ENCODE results near the gene ARID1B. TPM values are rescaled to one million over a fixed set of nuclear protein-coding genes. Genes with fewer than 3 reads are reported as not detected.
A peak's percentile ranks its signal among the peaks of the same experiment; 100 is the strongest.

The ARID1B gene
- total RNA-seq, 1 donor from 2014 or later = 75.4 TPM

DNA sequence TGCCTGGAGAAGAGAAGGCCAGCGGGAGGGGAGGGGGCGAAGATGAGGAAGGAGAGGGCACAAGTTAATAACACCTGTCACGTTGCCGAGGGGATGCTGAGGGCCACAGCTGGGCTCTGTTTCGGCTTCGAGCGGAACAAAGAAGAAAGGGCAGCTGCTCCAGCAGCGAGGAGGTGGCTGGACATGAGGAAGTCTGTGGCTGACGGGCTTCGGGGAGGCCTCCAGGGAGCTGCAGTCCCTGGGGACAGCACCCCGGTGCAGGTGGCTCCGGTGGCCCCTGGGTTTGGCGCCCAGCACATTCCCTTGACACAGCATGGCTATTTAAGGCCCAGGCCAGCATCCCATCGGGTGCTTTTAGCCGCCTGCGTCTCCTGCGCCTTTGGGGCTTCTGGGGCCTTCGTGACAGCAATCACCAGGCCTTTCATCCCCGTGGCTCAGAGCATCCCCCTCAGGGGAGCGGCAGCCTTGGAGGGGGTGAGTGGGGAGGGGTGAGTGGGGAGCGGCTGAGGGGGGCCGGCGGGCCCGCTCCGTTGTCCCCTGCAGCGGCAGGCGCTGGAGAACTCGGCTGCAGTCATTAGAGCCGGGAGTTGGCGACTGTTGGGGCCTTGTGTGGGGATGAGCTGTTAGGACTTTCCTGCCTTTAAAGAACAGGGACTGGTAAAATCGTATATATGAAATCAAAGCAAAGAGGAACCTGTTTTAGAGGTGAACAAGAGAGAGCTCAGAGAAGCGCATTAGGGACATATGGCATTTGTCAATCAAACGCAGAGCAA, 447.2 kb downstream of the ARID1B start:
- H3K4me2 ChIP-seq (ENCODE audit: low read length) = no peak overlapping the region
- H3K79me2 ChIP-seq (ENCODE audit: insufficient read depth, low read length) = no peaks in the 10 kb centered on the region
- no peak overlapping the region for H3K4me3 ChIP-seq (ENCODE audit: insufficient read depth, low read depth, low read length)
- H3K4me1 ChIP-seq (ENCODE audit: insufficient read depth, low read length) = peaks cover 22% of the 10 kb centered on the region
- H3K27ac ChIP-seq (ENCODE audit: low read depth, low read length) = no peak overlapping the region
- Mint-ChIP-seq H3K9me3 (ENCODE audit: unreplicated experiment) (peaks cover 3% of the 10 kb centered on the region), H3K36me3 (ENCODE audit: low read depth, unreplicated experiment) (peaks cover 13% of the 10 kb centered on the region), H3K4me1 (ENCODE audit: low read depth, unreplicated experiment) (peaks cover 22% of the 10 kb centered on the region), H3K27me3 (ENCODE audit: low read depth, unreplicated experiment) (peaks cover under 1% of the 10 kb centered on the region), H3K27ac (ENCODE audit: unreplicated experiment) (no peak overlapping the region), H3K4me3 (ENCODE audit: unreplicated experiment) (no peak overlapping the region)
- TF ChIP-seq, protein P1, sequence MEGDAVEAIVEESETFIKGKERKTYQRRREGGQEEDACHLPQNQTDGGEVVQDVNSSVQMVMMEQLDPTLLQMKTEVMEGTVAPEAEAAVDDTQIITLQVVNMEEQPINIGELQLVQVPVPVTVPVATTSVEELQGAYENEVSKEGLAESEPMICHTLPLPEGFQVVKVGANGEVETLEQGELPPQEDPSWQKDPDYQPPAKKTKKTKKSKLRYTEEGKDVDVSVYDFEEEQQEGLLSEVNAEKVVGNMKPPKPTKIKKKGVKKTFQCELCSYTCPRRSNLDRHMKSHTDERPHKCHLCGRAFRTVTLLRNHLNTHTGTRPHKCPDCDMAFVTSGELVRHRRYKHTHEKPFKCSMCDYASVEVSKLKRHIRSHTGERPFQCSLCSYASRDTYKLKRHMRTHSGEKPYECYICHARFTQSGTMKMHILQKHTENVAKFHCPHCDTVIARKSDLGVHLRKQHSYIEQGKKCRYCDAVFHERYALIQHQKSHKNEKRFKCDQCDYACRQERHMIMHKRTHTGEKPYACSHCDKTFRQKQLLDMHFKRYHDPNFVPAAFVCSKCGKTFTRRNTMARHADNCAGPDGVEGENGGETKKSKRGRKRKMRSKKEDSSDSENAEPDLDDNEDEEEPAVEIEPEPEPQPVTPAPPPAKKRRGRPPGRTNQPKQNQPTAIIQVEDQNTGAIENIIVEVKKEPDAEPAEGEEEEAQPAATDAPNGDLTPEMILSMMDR (IDR thresholded peaks at IDR 0.05; ENCODE audit: insufficient read depth, low read depth, low read length) = no peak
- no peak for TF ChIP-seq EZH2 (IDR thresholded peaks at IDR 0.05; ENCODE audit: insufficient read depth, low read length)
- no peak overlapping the region for H3K9ac ChIP-seq (ENCODE audit: low read length)
- H2AFZ ChIP-seq (ENCODE audit: low read depth, low read length) = no peak overlapping the region
- H3K36me3 ChIP-seq (ENCODE audit: insufficient read depth, low read length) = no peaks in the 10 kb centered on the region
- DNase-seq (ENCODE audit: low read depth) (no peak), FAIRE-seq (no peak)
- H3K9me3 ChIP-seq (ENCODE audit: insufficient read depth, low read depth, low read length) = no peaks in the 10 kb centered on the region
- no peaks in the 10 kb centered on the region for H4K20me1 ChIP-seq (ENCODE audit: insufficient read depth, low read length)
- H3K27me3 ChIP-seq (ENCODE audit: insufficient read depth, low read length) = no peaks in the 10 kb centered on the region

DNA sequence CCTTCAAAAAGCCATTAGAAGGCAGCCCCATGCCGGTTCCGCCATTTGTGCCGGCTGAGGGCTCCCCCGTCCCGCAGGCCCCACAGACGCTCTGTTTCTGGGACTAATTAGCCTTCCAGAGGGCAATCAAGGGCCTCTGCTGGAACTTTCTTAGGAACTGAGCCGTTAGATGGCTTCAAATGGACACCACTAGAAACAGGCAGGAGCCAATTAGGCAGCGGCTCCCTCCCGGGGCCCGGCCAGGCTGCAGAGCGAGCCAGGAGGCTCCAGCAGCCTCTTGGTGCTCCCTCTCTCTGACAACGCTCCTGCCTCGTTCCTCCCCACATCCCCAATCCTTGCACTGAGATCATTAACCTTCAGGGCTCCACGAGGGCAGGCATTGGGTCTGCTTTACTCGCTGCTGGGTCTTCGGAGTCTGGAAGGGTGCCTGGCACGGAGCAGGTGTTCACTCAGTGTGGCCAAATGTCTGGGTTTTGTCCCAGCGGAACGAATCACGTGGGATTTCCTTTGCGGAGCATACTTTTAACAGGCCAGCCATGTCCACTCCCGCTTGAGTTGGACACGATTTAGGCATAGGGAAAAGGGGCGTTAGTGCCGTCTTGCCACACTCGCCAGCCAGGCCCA, 447.9 kb downstream of the ARID1B start:
- Histone ChIP-seq H3K4me2 (ENCODE audit: low read length) (no peak overlapping the region), H3K9me3 (ENCODE audit: insufficient read depth, low read depth, low read length) (no peaks in the 10 kb centered on the region), H3K27ac (ENCODE audit: low read depth, low read length) (no peak overlapping the region), H3K4me3 (ENCODE audit: insufficient read depth, low read depth, low read length) (no peak overlapping the region), H3K79me2 (ENCODE audit: insufficient read depth, low read length) (no peaks in the 10 kb centered on the region), H3K27me3 (ENCODE audit: insufficient read depth, low read length) (no peaks in the 10 kb centered on the region), H3K36me3 (ENCODE audit: insufficient read depth, low read length) (no peaks in the 10 kb centered on the region), H3K4me1 (ENCODE audit: insufficient read depth, low read length) (peaks cover 15% of the 10 kb centered on the region), H4K20me1 (ENCODE audit: insufficient read depth, low read length) (no peaks in the 10 kb centered on the region), H2AFZ (ENCODE audit: low read depth, low read length) (no peak overlapping the region), H3K9ac (ENCODE audit: low read length) (no peak overlapping the region)
- H3K9me3 Mint-ChIP-seq (ENCODE audit: unreplicated experiment) = peaks cover 3% of the 10 kb centered on the region
- peaks cover 15% of the 10 kb centered on the region for H3K36me3 Mint-ChIP-seq (ENCODE audit: low read depth, unreplicated experiment)
- H3K4me1 Mint-ChIP-seq (ENCODE audit: low read depth, unreplicated experiment) = peaks cover 15% of the 10 kb centered on the region
- FAIRE-seq = no peak
- peaks cover 4% of the 10 kb centered on the region for H3K27me3 Mint-ChIP-seq (ENCODE audit: low read depth, unreplicated experiment)
- no peak overlapping the region for H3K4me3 Mint-ChIP-seq (ENCODE audit: unreplicated experiment)
- TF ChIP-seq, protein P1 (IDR thresholded peaks at IDR 0.05; ENCODE audit: insufficient read depth, low read depth, low read length) = no peak
- no peak for TF ChIP-seq EZH2 (IDR thresholded peaks at IDR 0.05; ENCODE audit: insufficient read depth, low read length)
- H3K27ac Mint-ChIP-seq (ENCODE audit: unreplicated experiment) = no peak overlapping the region
- DNase-seq (ENCODE audit: low read depth) = no peak

DNA sequence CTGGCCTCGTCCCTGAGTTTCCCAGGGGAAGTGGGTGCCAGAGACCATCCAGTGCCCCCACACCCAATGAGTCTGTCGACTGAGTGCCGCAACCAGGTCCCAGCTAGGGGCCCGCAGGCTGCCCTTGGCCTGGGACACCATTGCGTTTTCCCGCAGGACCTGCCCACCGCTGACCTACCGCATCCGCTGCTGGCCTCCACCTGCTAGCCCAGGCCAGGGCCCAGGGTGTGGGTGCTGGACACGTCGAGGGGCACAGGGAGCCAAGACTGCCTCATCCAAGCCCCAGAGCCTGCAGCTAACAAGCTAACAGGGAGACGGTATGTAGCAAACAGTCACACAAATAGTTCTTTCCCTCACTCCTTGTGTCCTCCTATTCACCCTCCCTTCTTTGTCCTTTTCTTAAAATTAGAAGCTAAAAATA, 448.4 kb downstream of the ARID1B start:
- no peak overlapping the region for H3K27ac Mint-ChIP-seq (ENCODE audit: unreplicated experiment)
- no peak for TF ChIP-seq EZH2 (IDR thresholded peaks at IDR 0.05; ENCODE audit: insufficient read depth, low read length)
- TF ChIP-seq, protein P1 (IDR thresholded peaks at IDR 0.05; ENCODE audit: insufficient read depth, low read depth, low read length) = no peak
- no peaks in the 10 kb centered on the region for H3K27me3 ChIP-seq (ENCODE audit: insufficient read depth, low read length)
- peaks cover 12% of the 10 kb centered on the region for H3K4me1 Mint-ChIP-seq (ENCODE audit: low read depth, unreplicated experiment)
- H3K36me3 Mint-ChIP-seq (ENCODE audit: low read depth, unreplicated experiment) = peaks cover 15% of the 10 kb centered on the region
- H3K36me3 ChIP-seq (ENCODE audit: insufficient read depth, low read length) = no peaks in the 10 kb centered on the region
- FAIRE-seq = no peak
- no peaks in the 10 kb centered on the region for H4K20me1 ChIP-seq (ENCODE audit: insufficient read depth, low read length)
- H3K4me3 ChIP-seq (ENCODE audit: insufficient read depth, low read depth, low read length) = no peak overlapping the region
- H3K4me1 ChIP-seq (ENCODE audit: insufficient read depth, low read length) = peaks cover 10% of the 10 kb centered on the region
- no peak overlapping the region for H2AFZ ChIP-seq (ENCODE audit: low read depth, low read length)
- peak overlapping the region; percentile 21 for H3K27ac ChIP-seq (ENCODE audit: low read depth, low read length)
- no peaks in the 10 kb centered on the region for H3K79me2 ChIP-seq (ENCODE audit: insufficient read depth, low read length)
- no peak overlapping the region for H3K9ac ChIP-seq (ENCODE audit: low read length)
- no peak overlapping the region for H3K4me2 ChIP-seq (ENCODE audit: low read length)
- DNase-seq (ENCODE audit: low read depth) = no peak
- peaks cover 3% of the 10 kb centered on the region for H3K9me3 Mint-ChIP-seq (ENCODE audit: unreplicated experiment)
- H3K27me3 Mint-ChIP-seq (ENCODE audit: low read depth, unreplicated experiment) = peaks cover 4% of the 10 kb centered on the region
- no peak overlapping the region for H3K4me3 Mint-ChIP-seq (ENCODE audit: unreplicated experiment)
- H3K9me3 ChIP-seq (ENCODE audit: insufficient read depth, low read depth, low read length) = no peaks in the 10 kb centered on the region

Data from astrocyte (in vitro differentiated cells and primary cell).